Thyroid gland (tissue), 4 donors: Measurements from ENCODE around the gene SUPT7L. TPM values are rescaled to one million over a fixed set of nuclear protein-coding genes. Genes with fewer than 3 reads are reported as not detected.

Experiments used
- DNase-seq, 2 donors: peaks; one replicate each; pipeline ENCODE4 v3.0.0-alpha.2; 2019
- H3K27ac ChIP-seq, 3 donors: fragments of 200-600 bp; sonication (generic); 1 replicate in 2 of 3; 2 replicates in 1 of 3; pipeline ENCODE4 v1.5.1; 2016 to 2019; ENCODE audit warnings: mild to moderate bottlenecking in 1 of 3, moderate library complexity in 1 of 3
- H3K27me3 ChIP-seq: fragments of 200-600 bp; sonication (generic); one replicate; pipeline ENCODE4 v1.5.1; 2019
- H3K36me3 ChIP-seq, 2 donors: fragments of 200-600 bp; sonication (generic); one replicate each; pipeline ENCODE4 v1.5.1; 2016 to 2019
- H3K4me1 ChIP-seq, 2 donors: fragments of 200-600 bp; sonication (generic); one replicate each; pipeline ENCODE4 v1.5.1; 2017 to 2019
- H3K4me3 ChIP-seq, 3 donors: fragments of 200-600 bp; sonication (generic); replicated peaks in 1 of 3; 1 replicate in 2 of 3; 2 replicates in 1 of 3; pipeline ENCODE4 v1.5.1; 2016; ENCODE audit warnings: mild to moderate bottlenecking in 1 of 3
- H3K9me3 ChIP-seq: fragments of 200-600 bp; sonication (generic); one replicate; pipeline ENCODE4 v1.5.1; 2017
- POLR2A ChIP-seq, 2 donors: fragments of 450-650 bp; IDR thresholded peaks; one replicate each; pipeline ENCODE4 v1.6.1; 2017; ENCODE audit warnings: antibody characterized with exemption in 2 of 2, mild to moderate bottlenecking in 2 of 2, moderate library complexity in 1 of 2
- WGBS, 2 donors: methylation state at CpG; one replicate each; pipeline ENCODE4 v1.1.5; 2017; 5-methylcytosine and 5-hydroxymethylcytosine counted together
- intact Hi-C: fragments of 100-400 bp; cut with DNase I; formaldehyde crosslinking; loops from one replicate; pipeline ENCODE4 v1.15.1; 2023
- total RNA-seq, 4 donors: library from RNA; depleted of rRNA; stranded (reverse); fragments of >200 nt; gene quantifications; one replicate each; pipeline ENCODE4 v1.2.3, GENCODE V29; 2016
- TF ChIP-seq, protein P1 (sequence below), 6 experiments: fragments of 200-600 bp in 3 of 6; fragments of 450-650 bp in 3 of 6; sonication (generic) in 3 of 6; IDR thresholded peaks; one replicate each; pipeline ENCODE4 v1.5.1; 2016 to 2019; ENCODE audit warnings: antibody characterized with exemption in 6 of 6, mild to moderate bottlenecking in 2 of 6, inconsistent platforms in 1 of 6, moderate library complexity in 1 of 6

The SUPT7L gene
- total RNA-seq, 4 donors from 2014 or later = 24.9 to 38.1 (median 29.6) TPM

GRCh38 chr2:27652790-27653189 is 10.6 kb downstream of the SUPT7L start:
- no peaks in the 10 kb centered on the region for H3K4me1 ChIP-seq
- no peaks in the 10 kb centered on the region for H3K27me3 ChIP-seq
- no peak overlapping the region for H3K4me3 ChIP-seq
- no peaks in the 10 kb centered on the region for H3K9me3 ChIP-seq
- TF ChIP-seq POLR2A (IDR thresholded peaks at IDR 0.05) = no peak
- TF ChIP-seq, protein P1, sequence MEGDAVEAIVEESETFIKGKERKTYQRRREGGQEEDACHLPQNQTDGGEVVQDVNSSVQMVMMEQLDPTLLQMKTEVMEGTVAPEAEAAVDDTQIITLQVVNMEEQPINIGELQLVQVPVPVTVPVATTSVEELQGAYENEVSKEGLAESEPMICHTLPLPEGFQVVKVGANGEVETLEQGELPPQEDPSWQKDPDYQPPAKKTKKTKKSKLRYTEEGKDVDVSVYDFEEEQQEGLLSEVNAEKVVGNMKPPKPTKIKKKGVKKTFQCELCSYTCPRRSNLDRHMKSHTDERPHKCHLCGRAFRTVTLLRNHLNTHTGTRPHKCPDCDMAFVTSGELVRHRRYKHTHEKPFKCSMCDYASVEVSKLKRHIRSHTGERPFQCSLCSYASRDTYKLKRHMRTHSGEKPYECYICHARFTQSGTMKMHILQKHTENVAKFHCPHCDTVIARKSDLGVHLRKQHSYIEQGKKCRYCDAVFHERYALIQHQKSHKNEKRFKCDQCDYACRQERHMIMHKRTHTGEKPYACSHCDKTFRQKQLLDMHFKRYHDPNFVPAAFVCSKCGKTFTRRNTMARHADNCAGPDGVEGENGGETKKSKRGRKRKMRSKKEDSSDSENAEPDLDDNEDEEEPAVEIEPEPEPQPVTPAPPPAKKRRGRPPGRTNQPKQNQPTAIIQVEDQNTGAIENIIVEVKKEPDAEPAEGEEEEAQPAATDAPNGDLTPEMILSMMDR (IDR thresholded peaks at IDR 0.05) = no peak
- intact Hi-C loops = no loop called here
- H3K27ac ChIP-seq = no peak overlapping the region
- 90 to 92% methylated on average over 1 of the region's 1 CpG for WGBS, 2 donors
- H3K36me3 ChIP-seq = peaks cover 79 to 91% of the 10 kb centered on the region in 2 donors
- no peak for DNase-seq

DNA sequence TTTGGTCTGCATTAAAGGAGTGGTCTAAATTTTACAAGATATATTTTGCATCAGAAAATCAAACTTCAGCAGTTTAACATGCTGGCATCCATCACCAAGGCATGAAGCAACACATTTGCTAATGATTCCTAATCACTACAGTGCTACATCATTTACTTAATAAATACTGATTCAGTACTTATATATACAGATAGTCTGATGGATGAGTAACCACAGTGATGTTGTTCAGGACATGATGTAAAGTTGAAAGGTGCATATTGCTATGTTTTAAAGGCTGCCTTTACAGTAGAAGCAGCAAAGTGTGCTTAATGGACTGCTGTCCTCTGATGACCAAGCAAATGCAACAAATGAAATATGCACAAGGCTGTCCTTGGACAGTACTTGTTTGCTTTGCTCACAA is 11.1 kb downstream of the SUPT7L start:
- Histone ChIP-seq H3K4me3 (no peak overlapping the region), H3K36me3 (peaks cover 80 to 91% of the 10 kb centered on the region in 2 donors), H3K27me3 (no peaks in the 10 kb centered on the region), H3K4me1 (no peaks in the 10 kb centered on the region), H3K27ac (no peak overlapping the region), H3K9me3 (no peaks in the 10 kb centered on the region)
- DNase-seq = no peak
- intact Hi-C loops = no loop called here
- no peak for TF ChIP-seq POLR2A (IDR thresholded peaks at IDR 0.05)
- TF ChIP-seq, protein P1 (IDR thresholded peaks at IDR 0.05) = no peak

GRCh38 chr2:27651056-27651455 is 12.4 kb downstream of the SUPT7L start:
- 84 to 87% methylated on average over 4 of the region's 4 CpGs for WGBS, 2 donors
- no peak for TF ChIP-seq POLR2A (IDR thresholded peaks at IDR 0.05)
- TF ChIP-seq, protein P1 (IDR thresholded peaks at IDR 0.05) = no peak
- H3K27ac ChIP-seq = no peak overlapping the region
- H3K27me3 ChIP-seq = no peaks in the 10 kb centered on the region
- no peak for DNase-seq
- peaks cover 68 to 84% of the 10 kb centered on the region in 2 donors for H3K36me3 ChIP-seq
- intact Hi-C loops = no loop called here
- no peaks in the 10 kb centered on the region for H3K4me1 ChIP-seq
- no peak overlapping the region for H3K4me3 ChIP-seq
- H3K9me3 ChIP-seq = no peaks in the 10 kb centered on the region

DNA sequence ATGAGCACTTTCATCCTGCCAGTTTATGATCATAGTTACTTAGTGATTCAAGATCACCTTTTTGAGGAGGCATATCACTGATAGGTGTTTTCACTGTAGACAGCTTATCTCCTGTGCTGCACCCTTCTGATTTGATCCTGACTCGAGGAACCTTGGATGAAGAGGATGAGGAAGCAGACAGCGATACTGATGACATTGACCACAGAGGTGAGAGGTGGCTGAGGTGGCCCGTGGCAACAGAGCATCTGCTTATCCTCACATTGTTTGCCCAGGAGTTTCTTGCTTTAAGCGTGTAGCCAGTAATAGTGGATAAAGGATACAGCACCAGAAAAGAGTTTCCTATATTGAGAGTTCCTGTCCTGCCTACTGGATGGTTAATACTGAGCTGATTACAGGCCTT is 15.7 kb downstream of the SUPT7L start:
- peaks cover 41 to 60% of the 10 kb centered on the region in 2 donors for H3K36me3 ChIP-seq
- no peak overlapping the region for H3K4me3 ChIP-seq
- 90 to 92% methylated on average over 4 of the region's 4 CpGs for WGBS, 2 donors
- H3K27me3 ChIP-seq = no peaks in the 10 kb centered on the region
- TF ChIP-seq POLR2A (IDR thresholded peaks at IDR 0.05) = no peak
- H3K4me1 ChIP-seq = peaks cover 0 to 4% of the 10 kb centered on the region in 2 donors
- H3K9me3 ChIP-seq = no peaks in the 10 kb centered on the region
- H3K27ac ChIP-seq = no peak overlapping the region
- intact Hi-C loops = no loop called here
- no peak for DNase-seq

DNA sequence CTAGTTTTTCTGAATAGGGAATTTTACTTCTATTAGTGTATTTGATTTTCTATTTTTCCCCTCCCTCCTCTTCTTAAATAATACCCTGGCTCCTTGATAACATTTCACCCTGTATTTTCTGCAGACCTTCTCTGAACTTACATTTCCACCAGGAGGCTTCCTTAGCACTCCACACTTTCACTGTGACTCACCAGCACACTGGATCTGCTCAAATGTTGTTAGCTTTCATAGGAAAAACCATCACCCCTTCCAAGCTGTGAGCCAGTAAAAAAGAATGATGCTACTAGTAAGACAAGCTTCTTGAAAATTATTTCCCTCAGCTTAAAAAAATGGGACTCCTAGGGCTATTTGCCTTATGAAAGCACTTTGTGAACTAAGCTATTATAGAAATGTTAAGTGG is 16.1 kb downstream of the SUPT7L start:
- Histone ChIP-seq H3K4me1 (peaks cover 0 to 4% of the 10 kb centered on the region in 2 donors), H3K27me3 (no peaks in the 10 kb centered on the region), H3K9me3 (no peaks in the 10 kb centered on the region), H3K36me3 (peaks cover 42 to 60% of the 10 kb centered on the region in 2 donors), H3K4me3 (no peak overlapping the region), H3K27ac (no peak overlapping the region)
- DNase-seq = no peak
- intact Hi-C loops = no loop called here
- TF ChIP-seq, protein P1 (IDR thresholded peaks at IDR 0.05) = no peak
- TF ChIP-seq POLR2A (IDR thresholded peaks at IDR 0.05) = no peak

GRCh38 chr2:27645197-27645596 is 18.2 kb downstream of the SUPT7L start:
- H3K36me3 ChIP-seq = peaks cover 41 to 52% of the 10 kb centered on the region in 2 donors
- intact Hi-C loops = no loop called here

More at GRCh38 chr2:27645197-27645596, 18.2 kb downstream of the SUPT7L start:
- no peak overlapping the region for H3K4me3 ChIP-seq
- H3K27me3 ChIP-seq = no peaks in the 10 kb centered on the region
- TF ChIP-seq, protein P1 (IDR thresholded peaks at IDR 0.05) = no peak
- no peak for TF ChIP-seq POLR2A (IDR thresholded peaks at IDR 0.05)
- no peak for DNase-seq
- no peaks in the 10 kb centered on the region for H3K9me3 ChIP-seq
- no peak overlapping the region for H3K27ac ChIP-seq
- H3K4me1 ChIP-seq = peaks cover 0 to 4% of the 10 kb centered on the region in 2 donors
